ENCODE data around the gene CCDC93.
A peak's percentile ranks its signal among the peaks of the same experiment; 100 is the strongest.
"Not testable (repeated sequence)": the region's sequence is repeated elsewhere in the genome, so short reads cannot be mapped to it uniquely, and the experiment has no call there.

Gene CCDC93

DNA sequence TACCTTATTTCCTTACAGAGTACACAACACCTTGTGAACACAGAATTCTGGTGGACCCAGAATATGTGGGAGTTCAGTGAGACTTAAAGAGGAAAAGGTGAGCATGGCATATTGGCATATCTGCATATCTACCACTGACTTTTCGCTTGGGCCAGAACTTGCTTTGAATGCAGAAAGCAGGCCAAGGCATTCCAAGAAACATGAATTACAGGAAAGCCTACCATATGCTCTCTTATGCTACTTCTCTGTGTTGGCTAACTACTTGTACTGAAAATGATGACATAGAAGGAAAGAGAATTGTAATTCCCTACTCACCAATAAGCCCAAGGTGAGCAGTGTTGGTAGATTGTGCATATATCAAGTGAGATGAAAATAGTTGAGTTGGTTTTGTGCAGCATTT, 31.4 kb upstream of the CCDC93 start:
- no peak for DNase-seq

DNA sequence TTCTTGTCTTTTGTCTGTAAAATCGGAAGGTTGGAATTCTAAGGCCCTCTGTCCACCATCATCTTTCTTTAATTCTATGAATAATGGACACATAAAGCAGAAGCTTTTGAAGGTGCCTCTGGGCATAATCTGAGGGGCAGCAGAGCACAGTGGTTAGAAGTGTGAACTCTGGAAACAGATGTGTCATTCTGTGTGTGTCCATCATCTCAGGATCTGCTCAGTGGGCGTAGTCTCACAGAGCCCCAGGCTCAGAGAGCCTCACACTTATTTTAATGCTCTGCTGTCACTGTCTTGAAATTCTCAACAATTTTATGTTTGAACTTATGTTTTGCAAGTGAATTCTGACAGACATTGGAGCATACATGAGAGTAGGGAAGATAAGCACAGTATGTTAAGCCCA, 31.0 kb upstream of the CCDC93 start:
- DNase-seq = no peak

GRCh38 chr2:118044103-118044716, 30.3 kb upstream of the CCDC93 start:
- no peak for DNase-seq

DNA sequence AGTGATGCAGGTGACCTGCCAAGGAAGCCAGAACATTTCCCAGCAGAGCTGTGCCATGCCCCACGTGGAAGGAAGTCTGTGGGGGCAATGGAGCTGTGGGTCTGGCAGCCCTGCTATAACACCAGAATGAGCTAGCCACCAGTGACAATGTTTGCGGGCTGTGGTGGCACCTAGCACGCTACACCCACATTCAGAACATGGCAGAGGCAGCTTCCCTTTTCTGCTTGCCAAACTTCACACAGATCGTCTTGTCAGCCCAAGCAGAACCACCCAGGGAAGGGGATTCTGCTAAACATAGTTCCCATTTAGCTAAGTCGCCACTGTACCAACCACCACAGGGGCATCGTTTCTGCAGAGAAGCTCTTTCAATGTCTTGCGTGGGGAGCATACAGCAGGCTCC, 27.0 kb upstream of the CCDC93 start:
- no peak for DNase-seq

- no peak for DNase-seq
Observed at GRCh38 chr2:118032169-118033013, 18.5 kb upstream of the CCDC93 start.

DNA sequence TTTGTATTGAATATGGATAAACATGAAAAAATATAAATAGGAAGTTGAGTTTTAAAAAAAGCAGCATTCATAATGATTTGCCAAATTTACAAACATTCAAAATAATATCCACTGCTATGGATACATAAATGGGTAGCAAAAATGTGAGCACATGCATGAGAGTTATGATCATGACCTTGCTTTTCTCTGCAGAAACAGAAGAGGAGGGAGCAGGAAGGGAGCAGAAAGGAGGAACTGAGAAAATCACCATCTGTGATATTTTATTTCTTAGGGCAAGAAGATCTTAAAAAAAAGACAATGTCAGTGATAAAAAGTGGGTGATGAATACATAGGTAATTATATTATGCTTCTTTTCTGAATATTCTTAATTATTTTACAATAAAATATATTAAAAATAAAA, 17.7 kb upstream of the CCDC93 start:
- no peak for DNase-seq

- DNase-seq = no peak
Observed at GRCh38 chr2:118029025-118029424, 15.2 kb upstream of the CCDC93 start.

DNA sequence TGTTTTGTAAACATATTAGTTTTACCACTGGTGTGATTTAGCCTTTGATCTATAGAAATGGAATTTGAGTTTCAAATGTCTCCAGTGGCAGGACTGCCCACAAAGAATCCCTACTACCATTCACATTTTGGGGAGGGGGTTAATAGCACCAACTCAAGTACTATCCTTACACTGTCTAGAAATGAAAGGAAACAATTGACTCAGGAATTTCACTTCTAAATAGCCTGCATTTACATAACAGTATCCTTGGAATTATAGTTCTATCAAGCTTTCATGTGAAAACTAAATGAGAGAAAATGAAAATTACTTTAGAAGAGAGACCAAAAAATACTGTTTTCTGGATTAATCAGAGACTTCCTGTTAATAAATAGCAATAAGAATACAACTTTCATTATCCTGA, 7.5 kb upstream of the CCDC93 start:
- no peak for DNase-seq

DNA sequence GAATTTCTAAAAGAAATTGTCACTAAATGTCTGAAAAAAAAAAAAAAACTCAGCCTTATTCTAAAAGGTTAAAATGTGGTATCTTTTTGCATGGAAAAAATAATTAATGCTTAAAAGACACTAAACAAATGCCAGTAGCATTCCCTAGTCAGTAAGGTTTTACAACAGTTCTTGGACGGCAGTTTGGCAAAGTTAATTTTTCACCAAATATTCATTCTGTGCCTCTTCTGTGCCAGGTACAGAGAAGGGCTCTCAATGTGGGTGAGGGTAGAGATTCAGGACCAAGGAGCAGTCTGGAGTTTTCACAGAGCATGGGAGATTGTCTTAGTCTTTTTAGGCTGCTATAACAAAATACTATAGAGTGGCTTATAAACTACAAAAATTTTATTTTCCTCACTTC, 6.0 kb upstream of the CCDC93 start:
- no peak for DNase-seq

DNA sequence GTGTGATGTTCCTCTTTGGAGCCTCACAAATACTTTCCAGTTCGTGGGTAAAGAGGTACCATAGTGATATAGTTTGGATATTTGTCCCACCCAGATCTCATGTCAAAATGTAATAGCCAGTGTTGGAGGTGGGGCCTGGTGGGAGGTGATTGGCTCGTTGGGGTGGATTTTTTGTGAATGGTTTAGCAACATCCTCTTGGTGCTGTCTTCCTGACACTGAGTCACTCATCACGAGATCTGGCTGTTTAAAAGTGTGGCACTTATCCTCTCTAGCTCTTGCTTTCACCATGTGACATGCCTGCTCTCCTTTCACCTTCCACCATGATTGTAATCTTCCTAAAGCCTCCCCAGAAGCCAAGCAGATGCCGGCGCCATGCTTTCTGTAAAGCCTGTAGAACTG, 3.0 kb upstream of the CCDC93 start:
- peak in 1 of 2 donors; percentile 10 for DNase-seq

- DNase-seq = not testable (repeated sequence)
Observed at GRCh38 chr2:118015761-118016160, 1.9 kb upstream of the CCDC93 start.

GRCh38 chr2:118014492-118014824, 588 bp upstream of the CCDC93 start:
- no peak for DNase-seq

DNA sequence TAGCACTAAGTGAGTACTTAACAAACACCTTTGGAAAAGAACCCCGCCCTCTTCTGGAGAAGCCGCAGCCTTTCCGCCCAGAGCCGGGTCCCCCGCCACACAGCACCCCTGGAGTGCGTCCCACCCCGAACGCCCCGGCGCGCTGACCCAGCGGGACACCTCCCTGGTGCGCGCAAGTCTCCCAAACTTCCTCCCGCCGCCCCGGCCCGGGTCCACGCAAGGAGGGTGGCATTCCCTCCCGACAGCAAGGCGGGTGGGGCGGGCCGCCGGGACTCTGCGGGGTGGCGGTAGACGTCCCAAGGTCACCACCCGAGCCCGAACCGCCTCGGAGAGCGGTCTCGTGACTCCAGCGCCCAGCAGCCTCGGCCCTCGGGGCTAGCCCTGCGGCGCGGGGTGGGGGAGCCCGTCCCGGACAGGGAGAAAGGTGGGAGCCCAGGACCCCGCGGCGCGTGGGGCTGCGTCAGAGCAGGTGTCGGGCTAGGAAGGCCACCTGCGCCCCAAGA, 598 bp downstream of the CCDC93 start:
- DNase-seq = peak in 1 of 2 donors; percentile 45

GRCh38 chr2:118012778-118013177, 1.1 kb downstream of the CCDC93 start:
- DNase-seq = no peak

DNA sequence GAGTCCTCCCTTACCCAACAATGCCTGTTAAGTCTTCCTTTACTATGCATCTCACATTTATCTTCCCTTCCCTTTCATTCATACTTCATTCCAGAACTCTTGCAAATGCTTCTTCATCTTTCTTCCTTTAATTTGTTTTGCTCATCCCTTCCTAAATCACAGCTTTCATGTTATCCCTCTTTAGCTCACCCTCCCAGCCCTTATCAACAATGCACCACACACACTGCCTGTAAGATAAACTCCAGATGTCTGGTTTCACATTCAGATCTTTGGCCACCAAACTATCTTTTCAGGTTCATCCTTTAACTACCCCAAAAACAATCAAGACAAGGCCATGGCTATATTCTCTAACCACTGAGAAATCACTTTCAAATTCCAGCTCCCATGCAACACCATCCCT, 3.4 kb downstream of the CCDC93 start:
- no peak for DNase-seq

- DNase-seq = no peak
Observed at GRCh38 chr2:118006861-118007260, 7.0 kb downstream of the CCDC93 start.

- no peak for DNase-seq
Observed at GRCh38 chr2:118006326-118006725, 7.5 kb downstream of the CCDC93 start.

DNA sequence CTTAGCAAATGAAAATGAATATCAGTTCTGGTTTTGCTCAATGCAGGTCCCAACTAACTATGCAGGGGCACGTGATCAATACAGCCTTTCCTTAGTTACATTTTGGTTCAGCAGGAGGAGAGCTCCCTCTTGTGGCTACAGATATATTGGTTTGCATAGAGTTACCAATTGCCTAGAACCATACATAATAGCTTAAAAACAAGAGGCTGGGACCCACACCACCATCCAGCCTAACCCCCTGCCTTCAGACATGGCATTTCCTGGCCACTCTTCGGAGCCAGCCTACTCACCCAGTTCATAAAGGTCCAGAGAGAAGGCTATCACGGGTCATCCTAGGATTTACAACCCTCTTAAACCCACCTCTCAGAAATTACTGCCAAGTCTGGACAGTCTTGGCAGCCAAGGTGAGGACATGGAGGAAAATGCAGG, 10.5 kb downstream of the CCDC93 start:
- peak in 1 of 2 donors; percentile 76 for DNase-seq

GRCh38 chr2:118000041-118000440, 13.8 kb downstream of the CCDC93 start:
- DNase-seq = no peak

DNA sequence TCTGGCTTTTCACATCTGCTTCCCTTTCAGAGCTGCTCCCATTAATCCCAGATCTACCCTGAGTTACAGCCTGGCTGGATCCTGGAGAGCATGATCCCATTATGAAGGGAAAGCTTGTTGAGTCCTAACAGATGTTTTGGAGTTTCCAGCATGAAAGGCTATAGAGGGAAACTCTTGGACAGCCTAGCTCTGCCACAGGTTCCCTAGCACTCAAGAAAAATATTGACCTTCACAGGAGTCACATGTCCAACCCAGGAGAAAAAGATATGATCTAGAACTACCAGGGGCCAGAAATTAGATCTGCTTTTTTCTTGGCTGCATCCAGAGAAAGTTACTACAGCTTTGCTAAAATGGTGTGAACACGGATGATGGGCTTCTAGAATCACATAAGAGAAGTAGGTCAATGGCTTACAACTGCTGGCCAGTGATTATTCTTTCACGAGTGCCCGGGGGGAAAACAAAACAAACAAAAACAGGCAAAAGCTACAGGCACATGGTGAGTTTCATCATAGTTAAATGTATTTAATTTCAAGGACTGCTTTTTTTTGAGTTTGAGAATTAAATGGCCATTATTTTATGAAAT, 15.9 kb downstream of the CCDC93 start:
- DNase-seq = no peak

- DNase-seq = no peak
Observed at GRCh38 chr2:117996525-117996924, 17.3 kb downstream of the CCDC93 start.

GRCh38 chr2:117994729-117995128, 19.1 kb downstream of the CCDC93 start:
- no peak for DNase-seq

- DNase-seq = no peak
Observed at GRCh38 chr2:117989854-117990438, 23.9 kb downstream of the CCDC93 start.

DNA sequence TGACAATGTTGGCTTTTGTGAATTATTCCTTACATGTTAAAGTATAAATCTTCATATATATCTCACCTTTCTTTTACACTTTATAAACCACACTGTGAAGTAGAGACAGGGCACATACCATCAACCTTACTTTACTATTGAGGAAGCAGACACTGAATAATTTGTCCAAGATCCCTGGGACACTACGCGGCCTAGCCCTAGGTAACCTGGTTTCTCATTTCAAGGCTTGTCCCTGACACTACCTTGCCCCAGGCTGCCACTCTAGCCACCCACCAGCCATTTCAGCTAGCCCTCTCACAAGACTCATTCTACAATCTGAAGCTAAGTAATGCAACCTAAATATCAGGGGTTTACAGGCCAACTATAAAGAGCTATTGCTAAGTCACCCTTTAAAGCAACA, 26.7 kb downstream of the CCDC93 start:
- no peak for DNase-seq
